ENCODE data around the gene CMIP.

CMIP gene

GRCh38 chr16:81694494-81695280, 250.1 kb downstream of the CMIP start:
- DNase-seq: no peak

GRCh38 chr16:81695321-81696165, 250.9 kb downstream of the CMIP start:
- DNase-seq: no peak

GRCh38 chr16:81696166-81696960, 251.8 kb downstream of the CMIP start:
- no peak for DNase-seq

GRCh38 chr16:81696961-81697615, 252.5 kb downstream of the CMIP start:
- DNase-seq: peak; percentile 64

- no peak for DNase-seq
Observed at GRCh38 chr16:81697616-81698309, 253.2 kb downstream of the CMIP start.

- DNase-seq: no peak
Observed at GRCh38 chr16:81698310-81698641, 253.7 kb downstream of the CMIP start.

- no peak for DNase-seq
Observed at GRCh38 chr16:81699596-81699995, 255.0 kb downstream of the CMIP start.

- no peak for DNase-seq
Observed at GRCh38 chr16:81700071-81700779, 255.6 kb downstream of the CMIP start.

DNA sequence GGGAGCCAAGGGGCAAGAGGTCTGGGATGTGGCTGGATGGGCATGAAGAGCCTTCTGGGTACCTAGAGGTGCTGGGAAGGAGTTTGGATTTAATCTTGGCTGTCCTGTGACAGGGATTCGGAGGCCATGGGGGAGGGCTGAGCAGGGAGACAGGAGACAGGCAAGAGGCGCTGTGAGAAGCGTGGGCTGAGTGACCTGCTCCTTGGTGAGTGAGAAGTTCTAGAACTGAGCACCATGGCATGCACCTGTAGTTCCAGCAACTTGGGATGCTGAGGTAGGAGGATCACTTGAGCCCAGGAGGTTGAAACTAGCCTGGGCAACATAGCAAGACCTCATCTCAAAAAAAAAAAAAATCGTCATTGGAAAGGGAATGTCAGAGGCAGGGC, 256.2 kb downstream of the CMIP start:
- no peak for DNase-seq

DNA sequence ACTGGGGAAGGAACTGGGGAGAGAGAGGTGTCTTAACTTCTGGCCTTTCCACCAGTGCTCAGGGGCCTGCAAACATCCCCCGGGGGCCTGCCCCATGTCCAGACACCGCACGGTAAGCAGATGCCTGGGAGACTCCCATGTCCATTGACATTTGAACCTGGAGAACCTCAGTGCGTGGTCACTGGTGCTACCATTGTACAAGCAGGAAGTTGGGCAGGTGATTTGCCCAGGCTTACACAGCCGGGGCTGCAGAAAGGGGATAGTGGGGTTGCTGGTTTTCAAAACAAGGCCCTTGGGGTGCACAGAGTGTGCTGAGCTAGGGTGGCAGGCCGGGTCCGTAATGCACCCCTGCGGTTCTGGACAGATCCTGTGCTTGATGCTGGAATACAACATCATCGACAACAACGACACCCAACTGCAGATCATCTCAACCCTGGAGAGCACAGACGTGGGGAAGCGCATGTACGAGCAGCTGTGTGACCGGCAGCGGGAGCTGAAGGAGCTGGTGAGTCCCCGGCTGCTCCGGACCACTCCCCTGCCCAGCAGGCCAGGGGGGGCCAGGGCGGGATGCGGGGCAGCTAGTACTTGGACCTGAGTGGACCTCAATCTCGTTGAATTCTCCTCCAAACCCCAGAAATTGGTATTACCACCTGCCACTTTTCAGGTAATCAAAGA, 256.8 kb downstream of the CMIP start:
- DNase-seq: no peak

GRCh38 chr16:81702506-81702905, 257.9 kb downstream of the CMIP start:
- DNase-seq: no peak

GRCh38 chr16:81703177-81704155, 258.9 kb downstream of the CMIP start:
- no peak for DNase-seq

DNA sequence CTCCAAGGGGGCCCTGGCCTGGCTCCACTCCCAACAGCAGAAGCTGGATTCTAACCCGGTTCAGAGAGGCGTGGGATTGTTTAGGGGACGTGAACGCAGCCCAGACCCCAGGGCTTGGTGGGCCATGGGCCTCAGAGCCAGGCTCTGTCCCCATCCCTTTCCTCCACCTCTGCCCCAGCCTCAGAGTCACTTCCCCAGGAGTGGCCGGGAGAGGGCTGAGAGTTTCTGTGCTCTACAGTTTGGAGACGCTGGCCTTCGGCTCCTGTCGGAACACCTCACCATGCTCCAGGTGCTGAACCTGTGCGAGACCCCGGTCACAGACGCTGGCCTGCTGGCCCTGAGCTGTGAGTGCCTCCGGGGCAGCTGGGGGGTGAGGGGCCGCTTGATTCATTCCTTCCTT, 260.7 kb downstream of the CMIP start:
- DNase-seq: no peak

DNA sequence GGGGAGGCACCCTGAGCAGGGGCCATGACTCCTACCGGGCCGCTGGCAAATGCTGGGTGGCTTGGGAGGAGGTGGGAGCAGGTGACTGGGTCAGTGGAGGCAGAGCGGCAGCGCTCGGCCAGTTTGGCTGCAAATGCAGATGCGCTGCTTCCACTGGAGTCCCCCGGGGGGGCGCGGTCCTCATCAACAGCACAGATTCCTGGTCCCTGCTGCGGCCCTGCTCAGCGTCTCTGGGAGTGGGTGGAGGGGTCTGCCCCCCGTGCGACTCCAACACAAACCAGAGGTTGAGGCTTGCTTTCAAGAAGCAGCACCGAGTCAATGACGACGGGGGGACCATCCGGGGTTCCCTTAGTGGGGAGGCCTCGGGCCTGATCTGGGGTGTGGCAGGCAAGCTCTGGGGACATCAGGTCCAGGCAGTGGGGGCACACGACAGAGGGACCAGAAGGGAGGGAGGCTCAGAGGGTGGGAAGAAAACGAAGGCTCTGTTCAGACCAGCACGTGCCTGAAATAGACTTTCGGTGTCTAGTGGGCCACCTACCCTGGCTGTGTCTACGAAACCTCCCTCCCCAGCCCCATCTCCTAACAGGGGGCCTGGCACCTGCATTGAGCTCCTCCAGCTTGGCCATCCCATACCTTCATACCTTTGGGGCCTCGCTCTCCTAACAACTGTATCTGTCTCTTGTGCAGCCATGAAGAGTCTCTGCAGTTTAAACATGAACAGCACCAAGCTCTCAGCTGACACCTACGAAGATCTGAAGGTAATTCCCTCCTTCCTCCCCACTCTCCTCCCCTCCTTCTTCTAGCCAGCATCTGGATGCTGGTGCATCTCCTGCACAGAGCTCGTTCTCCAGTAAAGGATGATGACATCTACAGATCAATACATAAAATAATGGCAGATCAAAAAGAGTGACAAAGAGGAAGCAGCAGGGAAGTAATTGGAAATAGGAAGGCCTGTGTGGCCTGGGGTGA, 262.0 kb downstream of the CMIP start:
- no peak for DNase-seq

GRCh38 chr16:81707411-81708265, 263.0 kb downstream of the CMIP start:
- no peak for DNase-seq

- no peak for DNase-seq
Observed at GRCh38 chr16:81708266-81709015, 263.8 kb downstream of the CMIP start.
